HCT116 (cell line): ENCODE measurements around the gene METTL13.

Experiments
- EGR1 ChIP-seq: IDR thresholded peaks from 2 replicates; pipeline ENCODE4 v1.6.1; 2012; ENCODE audit warnings: low read depth
- POLR2A ChIP-seq: IDR thresholded peaks from 2 replicates; pipeline ENCODE4 v1.7.0; 2011; ENCODE audit warnings: borderline replicate concordance; ENCODE audit not compliant: insufficient read depth, insufficient read length; ENCODE audit errors: extremely low read depth
- POLR2AphosphoS5 ChIP-seq: IDR thresholded peaks from 2 replicates; pipeline ENCODE4 v1.6.1; 2011; ENCODE audit warnings: mild to moderate bottlenecking, low read depth, low read length, moderate library complexity
- RAD21 ChIP-seq: IDR thresholded peaks from 2 replicates; pipeline ENCODE4 v1.6.1; 2012; ENCODE audit warnings: low read depth, mild to moderate bottlenecking
- SRF ChIP-seq: IDR thresholded peaks from 2 replicates; pipeline ENCODE4 v1.6.1; 2012; ENCODE audit warnings: low read depth
- TCF7L2 ChIP-seq: IDR thresholded peaks from 2 replicates; pipeline ENCODE4 v1.7.0; 2011; ENCODE audit warnings: borderline replicate concordance, inconsistent platforms; ENCODE audit not compliant: insufficient read depth, insufficient read length; ENCODE audit errors: extremely low read depth
- TF ChIP-seq, protein P1 (sequence below), 3 experiments: fragments of 200-600 bp in 1 of 3; sonication (generic) in 1 of 3; IDR thresholded peaks in 2 of 3; conservative IDR thresholded peaks in 1 of 3; 2 replicates each; pipeline ENCODE4 v1.5.1; 2012 to 2017; ENCODE audit warnings: low read depth in 2 of 3, low read length in 2 of 3, antibody characterized with exemption in 1 of 3, borderline replicate concordance in 1 of 3, control low read depth in 1 of 3, mild to moderate bottlenecking in 1 of 3, mixed read lengths in 1 of 3, mixed run types in 1 of 3, moderate library complexity in 1 of 3; ENCODE audit not compliant: insufficient read depth in 1 of 3
- TF ChIP-seq, protein P2 (sequence below): IDR thresholded peaks from 2 replicates; pipeline ENCODE4 v1.6.1; 2012; ENCODE audit warnings: low read depth

DNA sequence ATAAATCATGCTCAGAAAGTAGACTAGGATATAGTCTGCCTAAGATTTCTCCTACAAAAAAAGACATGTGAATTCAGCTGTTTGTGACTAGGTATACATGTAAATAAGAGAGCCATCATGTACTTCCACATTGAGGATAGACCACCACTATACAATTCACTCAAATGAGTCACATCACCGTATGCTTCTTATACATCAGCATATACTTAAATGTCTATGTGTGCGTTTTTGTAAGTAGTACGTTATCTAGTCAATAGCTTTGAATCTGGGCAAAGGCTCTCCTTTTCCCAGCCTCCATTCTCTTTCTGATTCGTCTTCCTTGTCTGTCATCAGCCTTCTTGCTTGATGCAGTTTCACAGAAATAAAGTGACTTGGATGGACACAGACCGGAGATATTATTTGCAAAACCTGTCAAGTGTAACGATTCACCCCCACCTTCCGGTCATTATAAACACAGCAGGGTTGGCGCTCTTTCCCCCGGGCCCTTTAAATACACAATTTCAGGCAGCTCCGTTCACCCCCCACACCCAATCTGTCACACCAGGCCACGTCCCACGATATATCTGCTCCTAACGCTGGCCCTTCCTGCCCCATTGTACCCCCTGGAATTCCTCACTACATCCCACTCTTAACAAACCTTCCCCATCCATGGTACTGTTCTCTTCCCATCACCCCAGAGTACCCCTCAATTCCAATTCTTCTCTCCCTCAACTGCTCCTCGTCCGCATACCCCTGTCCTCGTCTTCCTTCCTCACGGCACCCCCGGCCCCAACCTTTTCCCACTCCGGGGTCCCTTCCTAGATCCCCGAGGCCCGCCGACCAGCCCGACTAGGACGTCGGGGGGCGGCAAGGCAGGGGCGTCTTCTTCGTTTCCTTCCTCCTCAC lies 40.2 kb upstream of the METTL13 start:
- TF ChIP-seq POLR2A, result no peak
- TF ChIP-seq, protein P1, sequence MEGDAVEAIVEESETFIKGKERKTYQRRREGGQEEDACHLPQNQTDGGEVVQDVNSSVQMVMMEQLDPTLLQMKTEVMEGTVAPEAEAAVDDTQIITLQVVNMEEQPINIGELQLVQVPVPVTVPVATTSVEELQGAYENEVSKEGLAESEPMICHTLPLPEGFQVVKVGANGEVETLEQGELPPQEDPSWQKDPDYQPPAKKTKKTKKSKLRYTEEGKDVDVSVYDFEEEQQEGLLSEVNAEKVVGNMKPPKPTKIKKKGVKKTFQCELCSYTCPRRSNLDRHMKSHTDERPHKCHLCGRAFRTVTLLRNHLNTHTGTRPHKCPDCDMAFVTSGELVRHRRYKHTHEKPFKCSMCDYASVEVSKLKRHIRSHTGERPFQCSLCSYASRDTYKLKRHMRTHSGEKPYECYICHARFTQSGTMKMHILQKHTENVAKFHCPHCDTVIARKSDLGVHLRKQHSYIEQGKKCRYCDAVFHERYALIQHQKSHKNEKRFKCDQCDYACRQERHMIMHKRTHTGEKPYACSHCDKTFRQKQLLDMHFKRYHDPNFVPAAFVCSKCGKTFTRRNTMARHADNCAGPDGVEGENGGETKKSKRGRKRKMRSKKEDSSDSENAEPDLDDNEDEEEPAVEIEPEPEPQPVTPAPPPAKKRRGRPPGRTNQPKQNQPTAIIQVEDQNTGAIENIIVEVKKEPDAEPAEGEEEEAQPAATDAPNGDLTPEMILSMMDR (IDR thresholded peaks at IDR 0.05 in 2 of 3, conservative IDR thresholded peaks at IDR 0.05 in 1 of 3; ENCODE audit: borderline replicate concordance in 1 of 3, insufficient read depth in 1 of 3, low read depth in 2 of 3, low read length in 2 of 3), result peak in 1 of 3 experiments; percentile 10; a peak in 1 of 6 replicates
- TF ChIP-seq POLR2AphosphoS5, result no peak
- TF ChIP-seq EGR1, result no peak
- TF ChIP-seq RAD21, result peak; percentile 44
- TF ChIP-seq, protein P2, sequence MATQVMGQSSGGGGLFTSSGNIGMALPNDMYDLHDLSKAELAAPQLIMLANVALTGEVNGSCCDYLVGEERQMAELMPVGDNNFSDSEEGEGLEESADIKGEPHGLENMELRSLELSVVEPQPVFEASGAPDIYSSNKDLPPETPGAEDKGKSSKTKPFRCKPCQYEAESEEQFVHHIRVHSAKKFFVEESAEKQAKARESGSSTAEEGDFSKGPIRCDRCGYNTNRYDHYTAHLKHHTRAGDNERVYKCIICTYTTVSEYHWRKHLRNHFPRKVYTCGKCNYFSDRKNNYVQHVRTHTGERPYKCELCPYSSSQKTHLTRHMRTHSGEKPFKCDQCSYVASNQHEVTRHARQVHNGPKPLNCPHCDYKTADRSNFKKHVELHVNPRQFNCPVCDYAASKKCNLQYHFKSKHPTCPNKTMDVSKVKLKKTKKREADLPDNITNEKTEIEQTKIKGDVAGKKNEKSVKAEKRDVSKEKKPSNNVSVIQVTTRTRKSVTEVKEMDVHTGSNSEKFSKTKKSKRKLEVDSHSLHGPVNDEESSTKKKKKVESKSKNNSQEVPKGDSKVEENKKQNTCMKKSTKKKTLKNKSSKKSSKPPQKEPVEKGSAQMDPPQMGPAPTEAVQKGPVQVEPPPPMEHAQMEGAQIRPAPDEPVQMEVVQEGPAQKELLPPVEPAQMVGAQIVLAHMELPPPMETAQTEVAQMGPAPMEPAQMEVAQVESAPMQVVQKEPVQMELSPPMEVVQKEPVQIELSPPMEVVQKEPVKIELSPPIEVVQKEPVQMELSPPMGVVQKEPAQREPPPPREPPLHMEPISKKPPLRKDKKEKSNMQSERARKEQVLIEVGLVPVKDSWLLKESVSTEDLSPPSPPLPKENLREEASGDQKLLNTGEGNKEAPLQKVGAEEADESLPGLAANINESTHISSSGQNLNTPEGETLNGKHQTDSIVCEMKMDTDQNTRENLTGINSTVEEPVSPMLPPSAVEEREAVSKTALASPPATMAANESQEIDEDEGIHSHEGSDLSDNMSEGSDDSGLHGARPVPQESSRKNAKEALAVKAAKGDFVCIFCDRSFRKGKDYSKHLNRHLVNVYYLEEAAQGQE, result no peak
- TF ChIP-seq TCF7L2, result no peak
- TF ChIP-seq SRF, result no peak
